Stomach (tissue), 4 donors: ENCODE measurements around the gene SFRP4.

Experiments
- CTCF ChIP-seq, 7 experiments: fragments of 450-650 bp in 4 of 7; fragments of 200-600 bp in 3 of 7; sonication (generic) in 3 of 7; IDR thresholded peaks; one replicate each; pipeline ENCODE4 v1.5.1; 2016 to 2019; ENCODE audit warnings: antibody characterized with exemption in 7 of 7, control low read depth in 2 of 7, mild to moderate bottlenecking in 1 of 7
- POLR2A ChIP-seq, 4 donors: fragments of 450-650 bp; IDR thresholded peaks; one replicate each; pipeline ENCODE4 v1.6.1; 2016; ENCODE audit warnings: antibody characterized with exemption in 4 of 4, control low read depth in 2 of 4, mild to moderate bottlenecking in 1 of 4, moderate library complexity in 1 of 4

GRCh38 chr7:37927773-37928444 lies 11.3 kb upstream of the SFRP4 start:
- TF ChIP-seq POLR2A (IDR thresholded peaks at IDR 0.05) (no peak), CTCF (IDR thresholded peaks at IDR 0.05) (no peak)
